Activated CD8-positive, alpha-beta memory T cell treated with anti-CD3 and anti-CD28 coated beads for 1 hour (primary cell): ENCODE data around the gene RBM34.
"Not testable (repeated sequence)": the region's sequence is repeated elsewhere in the genome, so short reads cannot be mapped to it uniquely, and the experiment has no call there.

ENCODE experiments used
- DNase-seq, 2 donors: peaks; one replicate each; pipeline ENCODE4 v3.0.0-alpha.2; 2020; ENCODE audit warnings: low read depth in 1 of 2; ENCODE audit errors: extremely low read depth in 1 of 2

The RBM34 gene

GRCh38 chr1:235160957-235161684 is at the start of gene RBM34:
RBM34 (minus strand) TSS chr1:235161250; CDS start chr1:235161226, 24 bp downstream.
- peak; percentile 76 to 90 for DNase-seq

- DNase-seq = peak in 1 of 2 donors; percentile 4
These were observed 46.1 kb upstream of the RBM34 start for GRCh38 chr1:235207209-235207565.

- no peak for DNase-seq
These were observed 45.6 kb upstream of the RBM34 start for GRCh38 chr1:235206533-235207208.

GRCh38 chr1:235205687-235206086 is 44.6 kb upstream of the RBM34 start:
- DNase-seq = no peak

- DNase-seq = no peak
These were observed 42.4 kb upstream of the RBM34 start for GRCh38 chr1:235203428-235203827.

GRCh38 chr1:235202447-235202846 is 41.4 kb upstream of the RBM34 start:
- not testable (repeated sequence) for DNase-seq

GRCh38 chr1:235199441-235199840 is 38.4 kb upstream of the RBM34 start:
- DNase-seq = no peak

- DNase-seq = no peak
These were observed 29.4 kb upstream of the RBM34 start for GRCh38 chr1:235190431-235190830.

- DNase-seq = no peak
These were observed 26.3 kb upstream of the RBM34 start for GRCh38 chr1:235187316-235187715.

GRCh38 chr1:235181561-235182245 is 20.7 kb upstream of the RBM34 start:
- DNase-seq = no peak

- DNase-seq = no peak
These were observed 19.9 kb upstream of the RBM34 start for GRCh38 chr1:235180916-235181460.

- DNase-seq = no peak
These were observed 15.4 kb upstream of the RBM34 start for GRCh38 chr1:235176486-235176885.

GRCh38 chr1:235169986-235170385 is 8.9 kb upstream of the RBM34 start:
- DNase-seq = no peak

- DNase-seq = no peak
These were observed 7.3 kb upstream of the RBM34 start for GRCh38 chr1:235168375-235168774.

- DNase-seq = no peak
These were observed 756 bp upstream of the RBM34 start for GRCh38 chr1:235161685-235162327.

- no peak for DNase-seq
These were observed 580 bp downstream of the RBM34 start for GRCh38 chr1:235160383-235160956.

GRCh38 chr1:235159930-235160329 is 1.1 kb downstream of the RBM34 start:
- not testable (repeated sequence) for DNase-seq

GRCh38 chr1:235159284-235159683 is 1.8 kb downstream of the RBM34 start:
- DNase-seq = not testable (repeated sequence)

- DNase-seq = no peak
These were observed 2.4 kb downstream of the RBM34 start for GRCh38 chr1:235158680-235159079.

GRCh38 chr1:235157150-235157549 is 3.9 kb downstream of the RBM34 start:
- DNase-seq = no peak

- DNase-seq = no peak
These were observed 4.3 kb downstream of the RBM34 start for GRCh38 chr1:235156740-235157139.
